ENCODE results near the gene TMEM82. TPM values are rescaled to one million over a fixed set of nuclear protein-coding genes. Genes with fewer than 3 reads are reported as not detected.

TMEM82 gene
- total RNA-seq, 2 experiments from 2014 or later: not detected

Other genes starting within 250 kb of the TMEM82 start
- 1 to 10 TPM; 6.3 to 6.5 TPM for gene CASP9, start 218.3 kb upstream of the TMEM82 start, total RNA-seq
- gene DNAJC16, start 215.7 kb upstream of the TMEM82 start, total RNA-seq: 1 to 10 TPM; 7.1 to 9.8 TPM
- 10 to 100 TPM; 15.9 to 16.2 TPM for gene AGMAT, start 157.4 kb upstream of the TMEM82 start, total RNA-seq
- 10 to 100 TPM; 19.6 to 20.7 TPM for gene DDI2, start 125.0 kb upstream of the TMEM82 start, total RNA-seq
- gene PLEKHM2, start 58.2 kb upstream of the TMEM82 start, total RNA-seq: 10 to 100 TPM; 44.2 to 48.3 TPM
- gene SLC25A34, start 6.2 kb upstream of the TMEM82 start, total RNA-seq: under 1 TPM; 0.43 to 0.74 TPM
- not detected for gene FBLIM1, start 16.3 kb downstream of the TMEM82 start, total RNA-seq
- 1 to 10 TPM; 1.7 to 1.9 TPM for gene UQCRHL, start 65.2 kb downstream of the TMEM82 start, total RNA-seq
- 10 to 100 TPM; 30.7 to 33.7 TPM for gene SPEN, start 105.2 kb downstream of the TMEM82 start, total RNA-seq
- 10 to 100 TPM; 34.8 to 37.5 TPM for gene ZBTB17, start 233.6 kb downstream of the TMEM82 start, total RNA-seq